NCI-H2107 (cell line): ENCODE results near the gene NPM3.

ENCODE experiments used
- DNase-seq: peaks from one replicate; lab custom pipeline; 2025; lab: John Stamatoyannopoulos, UW

The NPM3 gene

DNA sequence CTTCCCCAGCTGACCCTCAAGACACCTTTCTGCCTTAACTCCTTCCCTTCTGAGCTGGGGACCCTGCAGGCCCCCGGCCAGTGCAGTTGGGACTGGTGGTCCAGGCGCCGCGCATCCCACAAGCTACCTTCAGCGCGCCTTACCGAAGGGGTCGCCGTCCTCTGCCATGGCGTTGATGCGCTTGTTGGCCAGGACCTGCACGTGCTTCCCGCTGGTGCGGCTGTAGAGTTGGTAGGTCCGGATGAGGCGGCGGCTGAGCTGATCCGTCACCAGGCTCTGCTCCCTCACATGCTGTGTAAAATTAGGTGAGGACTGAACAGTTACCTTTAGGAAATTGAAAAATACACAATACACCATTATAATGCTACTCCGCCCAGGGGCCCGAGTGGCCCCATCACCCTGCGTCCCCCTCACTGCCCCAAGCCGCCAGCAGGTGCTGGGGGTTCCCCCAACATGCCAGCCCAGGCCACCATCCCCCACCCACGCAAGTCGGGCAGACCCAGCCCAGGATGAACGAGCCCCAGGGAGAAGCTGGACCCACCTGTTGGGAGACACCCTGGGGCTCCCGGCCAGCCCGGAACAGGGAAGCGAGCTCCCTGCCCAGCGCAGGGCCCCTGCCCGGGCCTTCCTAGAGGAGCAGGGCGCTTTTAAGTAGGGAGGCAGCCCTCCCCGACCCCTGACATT lies 8.5 kb downstream of the NPM3 start:
- no peak for DNase-seq

- DNase-seq, result no peak
Measured at GRCh38 chr10:101773923-101774588, 9.2 kb downstream of the NPM3 start.

- DNase-seq, result no peak
Measured at GRCh38 chr10:101772895-101773761, 10.1 kb downstream of the NPM3 start.

DNA sequence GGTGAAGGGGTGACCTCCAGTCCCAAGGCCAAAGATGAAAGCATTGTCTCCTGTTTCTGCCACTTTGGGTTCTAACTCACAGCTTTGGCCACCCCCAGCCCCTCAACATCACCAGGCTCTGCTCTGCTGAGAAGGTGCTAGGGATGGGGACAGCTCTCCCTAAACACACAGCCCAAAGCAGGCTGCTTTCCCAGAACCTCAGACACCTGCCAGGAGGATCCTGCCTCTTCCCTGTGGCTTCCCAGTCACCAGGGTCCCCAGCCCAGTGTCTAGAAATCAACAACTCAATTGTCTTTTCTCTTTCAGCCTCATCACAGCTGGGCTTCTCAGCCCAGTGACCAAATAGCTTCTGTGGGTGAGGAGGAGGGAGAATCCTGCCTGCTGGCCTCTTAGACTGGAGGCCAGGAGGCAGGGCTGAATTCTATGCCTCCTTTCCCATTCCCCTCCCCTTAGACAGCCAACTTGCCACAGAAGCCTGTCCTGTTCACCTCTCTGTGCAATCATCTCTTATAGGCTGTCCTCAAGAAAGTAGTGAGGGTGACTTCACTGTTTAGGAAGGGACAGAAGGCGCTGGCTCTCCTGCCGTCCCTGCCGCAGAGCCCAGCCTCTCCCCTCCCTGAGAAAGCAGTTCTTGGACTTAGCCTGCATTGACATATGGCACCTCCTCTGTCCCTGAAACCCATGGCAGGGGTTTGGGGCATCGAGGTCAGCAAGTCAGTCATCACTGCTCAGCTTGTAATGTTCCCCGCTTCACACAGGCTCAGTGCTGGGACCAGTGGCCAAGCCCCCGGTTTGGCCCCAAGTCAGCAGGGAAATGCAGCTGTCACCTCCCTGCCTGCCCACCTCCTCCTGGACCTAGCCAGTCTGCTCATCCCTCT lies 11.0 kb downstream of the NPM3 start:
- DNase-seq, result no peak

GRCh38 chr10:101771380-101771779 lies 11.9 kb downstream of the NPM3 start:
- DNase-seq, result no peak

GRCh38 chr10:101770331-101771215 lies 12.7 kb downstream of the NPM3 start:
- DNase-seq, result no peak

GRCh38 chr10:101769541-101770180 lies 13.6 kb downstream of the NPM3 start:
- DNase-seq, result no peak

- DNase-seq, result no peak
Measured at GRCh38 chr10:101768791-101769170, 14.5 kb downstream of the NPM3 start.

DNA sequence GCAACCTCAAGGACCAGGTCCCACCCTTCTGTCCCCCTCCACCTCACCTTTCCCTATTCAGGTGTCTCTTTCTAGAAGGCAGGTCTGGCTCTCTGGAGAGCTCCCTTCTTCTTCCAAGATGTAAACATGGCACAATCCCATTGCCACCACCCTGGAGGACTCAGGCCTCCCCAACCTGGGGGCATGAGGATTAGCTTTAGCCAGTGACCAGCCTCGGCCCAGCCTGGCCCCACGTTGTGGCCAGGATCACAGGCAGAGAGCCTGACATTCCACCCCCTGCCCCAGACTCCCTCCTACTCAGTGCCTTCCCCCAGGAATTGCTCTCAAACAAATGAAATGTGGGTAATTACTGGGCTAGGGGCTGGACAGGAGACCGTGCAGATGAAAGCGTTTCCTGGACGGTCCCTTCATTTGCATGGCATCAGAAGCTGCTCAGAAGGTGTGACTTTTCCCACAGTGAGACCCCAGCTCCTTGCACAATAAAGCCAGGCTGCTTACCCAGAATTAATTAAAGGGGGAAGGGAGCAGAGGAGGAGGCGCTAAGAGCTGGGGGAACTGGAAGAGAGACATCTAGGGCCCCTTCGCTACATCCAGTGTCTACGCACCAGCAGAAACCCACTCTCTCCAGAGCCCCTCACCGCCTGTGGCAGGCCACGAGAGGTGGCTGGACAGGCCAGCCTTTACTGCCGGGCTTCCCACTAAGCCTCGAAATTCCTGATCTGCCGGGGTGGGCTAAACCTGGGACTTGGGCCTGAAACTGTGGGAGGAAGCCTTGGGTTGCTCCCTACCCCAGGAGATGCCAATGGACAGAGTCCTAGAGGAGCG lies 15.1 kb downstream of the NPM3 start:
- no peak for DNase-seq

- no peak for DNase-seq
Measured at GRCh38 chr10:101767600-101767945, 15.7 kb downstream of the NPM3 start.

GRCh38 chr10:101766753-101767599 lies 16.3 kb downstream of the NPM3 start:
- DNase-seq, result no peak

DNA sequence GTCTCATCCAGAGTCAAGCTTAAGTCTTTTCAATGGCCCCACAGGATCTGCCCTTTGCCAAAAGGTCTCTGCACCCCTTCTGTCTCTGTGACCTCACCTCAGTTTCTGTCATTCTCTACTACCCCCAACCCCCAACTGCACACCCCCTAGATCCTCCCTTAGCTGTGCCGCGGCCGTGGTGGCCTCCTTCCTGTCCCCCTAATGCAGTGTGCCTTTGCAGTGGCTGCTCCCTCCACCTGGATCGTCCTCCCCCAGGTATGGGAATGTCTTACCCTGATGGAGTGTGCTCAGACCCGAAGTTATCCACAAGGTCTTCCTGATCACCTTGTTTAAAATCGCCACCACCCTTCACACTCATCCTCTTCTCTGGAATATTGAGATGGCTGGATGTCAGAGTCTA lies 16.9 kb downstream of the NPM3 start:
- DNase-seq, result no peak

GRCh38 chr10:101763141-101763846 lies 20.0 kb downstream of the NPM3 start:
- DNase-seq, result no peak

DNA sequence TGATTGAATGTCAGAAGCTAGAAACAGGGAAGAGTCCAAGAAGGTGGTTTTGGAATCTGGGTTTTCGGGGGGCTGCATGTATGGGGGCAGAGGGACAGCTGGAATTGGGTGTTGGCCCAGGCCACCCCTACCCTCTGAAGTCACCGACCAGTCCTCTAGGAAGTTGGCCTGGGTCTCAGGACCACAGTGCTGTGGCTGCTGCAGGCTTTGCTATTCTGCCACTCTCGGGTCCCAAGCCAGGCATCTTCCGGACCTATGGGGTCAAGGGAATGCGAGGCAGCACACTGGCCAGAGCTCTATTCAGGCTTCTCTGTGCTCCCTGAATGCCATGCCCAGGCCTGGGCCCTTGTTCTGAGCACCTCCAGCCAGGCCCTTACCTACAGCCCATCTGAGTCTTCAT lies 20.5 kb downstream of the NPM3 start:
- DNase-seq, result no peak

- no peak for DNase-seq
Measured at GRCh38 chr10:101761226-101761625, 22.0 kb downstream of the NPM3 start.

DNA sequence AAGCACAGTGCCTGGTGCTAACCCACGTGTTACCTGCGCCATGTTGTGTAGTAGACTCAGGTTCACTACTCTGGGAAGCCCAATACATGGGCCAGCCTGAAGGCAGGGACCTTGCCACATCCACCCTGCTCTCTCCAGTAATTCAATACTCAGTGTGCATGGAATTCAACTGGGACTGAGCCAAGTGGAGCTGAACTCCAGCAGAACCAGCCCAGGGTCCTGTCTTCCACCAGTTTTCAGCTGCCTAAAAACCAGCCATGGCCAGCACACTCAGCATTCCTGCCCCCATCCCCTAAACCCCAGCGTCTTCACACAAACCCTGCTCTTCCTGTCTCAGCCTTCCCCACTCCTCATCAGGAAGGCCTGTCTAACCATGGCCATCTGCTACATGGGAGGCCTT lies 22.7 kb downstream of the NPM3 start:
- DNase-seq, result no peak

- DNase-seq, result no peak
Measured at GRCh38 chr10:101759309-101760247, 23.7 kb downstream of the NPM3 start.
